CD4-positive, alpha-beta T cell treated with Interferon gamma for 1 hour (primary cell): ENCODE measurements around the gene ZNF862.

Source experiments
- DNase-seq: peaks from one replicate; pipeline ENCODE4 v3.0.0-alpha.2; 2020

The ZNF862 gene

GRCh38 chr7:149838224-149838991 lies at the start of gene ZNF862:
Gene ZNF862, plus strand, starts transcription at chr7:149838375. Its CDS starts 237 bp downstream, at chr7:149838612.
- DNase-seq, result peak; percentile 97

DNA sequence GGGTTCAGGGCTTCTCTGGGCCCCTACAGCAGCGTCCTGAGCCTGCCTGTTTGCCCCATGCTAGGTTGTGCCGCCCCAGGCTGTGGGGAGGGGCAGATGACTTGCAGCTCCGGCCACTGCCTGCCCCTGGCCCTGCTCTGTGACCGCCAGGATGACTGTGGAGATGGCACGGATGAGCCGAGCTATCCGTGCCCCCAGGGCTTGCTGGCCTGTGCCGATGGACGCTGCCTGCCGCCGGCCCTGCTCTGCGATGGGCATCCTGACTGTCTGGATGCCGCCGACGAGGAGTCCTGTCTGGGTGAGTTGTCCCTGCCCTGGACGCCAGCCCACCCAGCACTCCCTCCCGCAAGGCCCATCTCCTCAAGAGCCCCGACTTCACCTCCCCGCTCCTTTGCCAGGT lies 49.1 kb upstream of the ZNF862 start:
- no peak for DNase-seq

DNA sequence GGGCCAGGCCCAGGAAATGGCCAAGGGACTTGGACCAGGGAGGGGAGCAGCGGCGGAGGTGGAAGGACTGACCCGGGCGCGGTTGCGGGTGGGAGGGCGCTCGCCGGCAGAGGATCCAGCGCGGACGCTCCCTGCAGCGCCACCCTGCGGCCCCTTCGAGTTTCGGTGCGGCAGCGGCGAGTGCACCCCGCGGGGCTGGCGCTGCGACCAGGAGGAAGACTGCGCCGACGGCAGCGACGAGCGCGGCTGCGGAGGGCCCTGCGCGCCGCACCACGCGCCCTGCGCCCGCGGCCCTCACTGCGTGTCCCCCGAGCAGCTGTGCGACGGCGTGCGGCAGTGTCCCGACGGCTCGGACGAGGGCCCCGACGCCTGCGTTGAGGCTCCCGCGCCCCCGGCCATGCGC lies 48.0 kb upstream of the ZNF862 start:
- DNase-seq, result peak; percentile 26

GRCh38 chr7:149790754-149791360 lies 47.3 kb upstream of the ZNF862 start:
- no peak for DNase-seq

GRCh38 chr7:149791411-149792219 lies 46.6 kb upstream of the ZNF862 start:
- no peak for DNase-seq

GRCh38 chr7:149792220-149792595 lies 46.0 kb upstream of the ZNF862 start:
- no peak for DNase-seq

- DNase-seq, result no peak
Measured at GRCh38 chr7:149793261-149793660, 44.9 kb upstream of the ZNF862 start.

- DNase-seq, result no peak
Measured at GRCh38 chr7:149794661-149795060, 43.5 kb upstream of the ZNF862 start.

GRCh38 chr7:149795126-149795525 lies 43.0 kb upstream of the ZNF862 start:
- DNase-seq, result no peak

DNA sequence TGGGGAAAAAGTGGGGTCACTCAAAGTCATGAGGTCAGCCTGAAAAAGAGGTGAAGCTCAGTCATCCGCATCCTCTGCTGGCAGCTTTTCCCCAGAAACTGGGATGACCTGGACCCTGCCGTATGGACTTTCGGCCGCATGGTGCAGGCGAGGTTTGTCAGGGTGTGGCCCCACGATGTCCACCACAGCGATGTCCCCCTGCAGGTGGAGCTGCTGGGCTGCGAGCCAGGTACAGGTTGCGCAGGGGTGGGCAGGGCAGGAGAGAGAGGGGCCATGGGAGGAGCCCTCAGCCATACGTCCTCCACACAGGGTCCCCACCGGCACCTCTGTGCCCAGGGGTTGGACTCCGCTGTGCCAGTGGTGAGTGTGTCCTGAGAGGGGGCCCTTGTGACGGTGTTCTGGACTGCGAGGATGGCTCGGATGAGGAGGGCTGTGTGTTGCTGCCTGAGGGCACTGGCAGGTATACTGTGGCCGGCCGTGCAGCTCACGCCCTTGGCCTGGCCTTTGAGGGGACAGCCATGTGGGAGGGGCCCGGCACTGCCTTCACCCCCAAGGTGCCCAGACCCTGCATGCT lies 41.8 kb upstream of the ZNF862 start:
- no peak for DNase-seq

DNA sequence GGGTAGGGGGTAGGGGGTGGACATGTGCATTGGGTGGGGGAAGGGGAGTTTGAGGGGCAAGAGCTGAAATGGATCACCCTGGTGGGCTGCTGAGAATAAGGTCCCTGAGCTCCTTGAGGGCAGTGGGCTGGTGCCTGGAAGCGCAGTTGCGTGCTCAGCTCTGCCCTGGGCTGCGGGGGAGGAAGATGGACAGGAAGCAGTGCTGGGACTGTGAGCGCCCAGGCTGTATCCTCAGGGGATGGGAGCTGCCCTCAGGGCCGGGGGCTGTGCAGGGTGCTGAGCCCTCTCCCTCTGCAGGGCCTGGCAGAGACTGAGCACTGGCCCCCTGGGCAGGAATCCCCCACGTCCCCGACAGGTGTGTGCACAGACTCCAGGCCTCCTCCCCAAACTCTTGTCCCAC lies 40.4 kb upstream of the ZNF862 start:
- no peak for DNase-seq

DNA sequence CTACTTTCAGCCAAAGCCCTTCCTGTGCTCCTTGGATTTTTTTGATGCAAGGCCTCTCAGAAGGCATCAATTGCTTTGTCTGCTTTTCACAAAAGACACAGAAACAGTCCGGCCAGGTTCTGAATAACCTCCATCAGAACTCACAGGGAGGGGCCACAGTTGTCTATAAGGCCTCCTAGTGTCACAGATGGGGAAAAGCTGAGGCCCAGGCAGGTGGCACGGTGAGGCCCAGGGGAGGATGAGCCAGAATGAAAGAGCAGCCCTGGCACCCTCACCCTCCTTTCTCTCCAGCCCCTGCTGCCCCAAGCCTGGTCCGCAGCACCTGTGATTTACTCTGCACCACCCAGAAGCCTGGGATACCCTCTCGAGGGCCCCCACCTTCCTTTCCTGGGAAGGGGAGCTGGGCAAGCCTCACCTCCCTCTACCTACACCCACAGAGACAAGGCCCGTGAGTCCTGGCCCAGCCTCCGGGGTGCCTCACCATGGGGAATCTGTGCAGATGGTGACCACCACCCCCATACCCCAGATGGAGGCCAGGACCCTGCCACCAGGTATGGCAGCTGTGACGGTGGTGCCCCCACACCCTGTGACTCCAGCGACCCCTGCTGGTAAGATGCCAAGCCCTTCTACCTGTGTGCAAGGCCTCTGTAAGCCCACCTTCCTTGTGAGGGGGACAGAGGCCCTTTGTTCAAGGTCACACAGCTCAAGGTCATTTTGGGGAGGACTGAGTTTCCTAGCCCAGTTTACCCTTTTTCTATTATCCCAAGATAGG lies 38.6 kb upstream of the ZNF862 start:
- peak; percentile 43 for DNase-seq

DNA sequence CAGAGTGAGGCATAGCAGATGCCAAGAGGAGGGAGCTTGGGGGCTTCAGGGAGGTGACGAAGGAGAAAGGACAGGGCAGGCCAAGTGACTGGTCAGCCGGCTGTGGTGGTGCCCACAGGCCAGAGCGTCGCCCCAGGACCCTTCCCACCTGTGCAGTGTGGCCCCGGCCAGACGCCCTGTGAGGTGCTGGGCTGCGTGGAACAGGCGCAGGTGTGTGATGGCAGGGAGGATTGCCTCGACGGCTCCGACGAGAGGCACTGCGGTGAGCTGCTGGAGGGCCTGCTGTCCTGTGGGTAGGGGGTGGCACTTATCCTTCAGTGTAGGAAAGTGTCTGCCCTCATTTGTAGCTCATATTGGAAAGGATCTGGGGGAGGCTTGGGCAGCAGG lies 38.0 kb upstream of the ZNF862 start:
- DNase-seq, result no peak

DNA sequence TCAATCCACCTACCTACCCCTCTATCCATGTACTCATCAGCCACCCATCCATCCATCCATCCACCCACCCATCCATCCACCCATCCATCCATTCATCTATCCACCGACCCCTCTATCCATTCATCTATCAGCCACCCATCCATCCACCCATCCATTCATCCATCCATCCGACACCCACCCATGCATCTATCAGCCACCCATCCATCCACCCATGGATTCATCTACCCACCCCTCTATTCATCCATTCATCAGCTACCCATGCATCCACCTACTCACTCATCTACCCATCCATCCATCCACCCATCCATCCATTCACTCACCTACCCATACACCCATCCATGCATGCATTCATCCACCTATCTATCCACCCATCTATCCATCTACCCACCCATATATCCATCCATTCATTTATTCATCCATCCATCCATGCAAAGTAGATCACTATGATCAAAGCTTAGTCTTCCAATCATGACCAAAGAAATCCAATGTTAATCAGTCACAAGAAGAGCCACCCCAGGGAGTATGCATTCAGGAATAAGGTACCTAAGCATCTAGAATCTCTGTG lies 37.1 kb upstream of the ZNF862 start:
- no peak for DNase-seq

GRCh38 chr7:149801816-149802215 lies 36.4 kb upstream of the ZNF862 start:
- DNase-seq, result no peak

DNA sequence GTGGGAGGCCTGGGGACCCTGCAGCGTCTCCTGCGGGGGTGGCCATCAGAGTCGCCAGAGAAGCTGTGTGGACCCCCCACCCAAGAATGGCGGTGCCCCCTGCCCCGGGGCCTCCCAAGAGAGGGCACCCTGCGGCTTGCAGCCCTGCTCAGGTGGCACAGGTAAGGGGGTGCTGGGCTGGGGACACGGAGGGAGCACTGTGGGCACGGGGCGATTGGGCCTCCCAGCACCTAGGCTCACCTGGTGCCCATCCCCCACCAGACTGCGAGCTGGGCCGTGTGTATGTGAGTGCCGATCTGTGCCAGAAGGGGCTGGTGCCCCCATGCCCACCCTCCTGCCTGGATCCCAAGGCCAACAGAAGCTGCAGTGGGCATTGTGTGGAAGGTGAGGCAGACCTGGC lies 35.2 kb upstream of the ZNF862 start:
- DNase-seq, result no peak

GRCh38 chr7:149803551-149804074 lies 34.6 kb upstream of the ZNF862 start:
- DNase-seq, result no peak

DNA sequence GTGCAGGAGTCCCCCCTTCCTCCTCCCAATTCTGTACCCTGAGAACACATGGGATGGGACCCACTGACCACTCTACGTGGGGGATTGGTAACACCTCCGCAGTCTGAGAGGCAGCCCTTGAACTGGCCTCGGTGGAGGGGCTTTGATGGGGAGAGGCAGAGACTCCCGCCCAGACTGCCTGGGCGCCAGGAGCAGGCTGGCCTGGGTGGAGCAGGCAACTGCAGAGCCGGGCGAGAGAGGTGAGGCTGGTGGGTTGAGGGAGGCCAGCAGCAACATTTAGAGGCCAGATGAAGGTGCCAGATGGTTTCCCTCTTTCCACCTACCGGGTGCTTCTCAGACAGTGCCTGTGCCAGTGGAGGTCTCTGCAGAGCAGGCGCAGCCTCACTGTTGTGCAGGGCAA lies 34.1 kb upstream of the ZNF862 start:
- DNase-seq, result no peak

DNA sequence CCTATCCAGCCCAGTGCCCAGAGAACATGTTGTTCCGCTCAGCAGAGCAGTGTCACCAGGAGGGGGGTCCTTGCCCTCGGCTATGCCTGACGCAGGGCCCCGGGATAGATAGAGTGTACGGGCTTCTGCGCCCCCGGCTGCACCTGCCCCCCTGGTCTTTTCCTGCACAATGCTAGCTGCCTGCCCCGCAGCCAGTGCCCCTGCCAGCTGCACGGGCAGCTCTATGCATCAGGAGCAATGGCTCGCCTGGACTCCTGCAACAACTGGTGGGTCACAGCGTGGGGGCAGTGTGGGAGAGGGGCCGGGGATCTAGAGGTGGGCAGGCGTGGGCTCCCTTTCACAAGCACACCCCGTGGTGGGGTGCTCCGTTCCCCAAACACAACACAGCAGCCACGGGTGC lies 31.4 kb upstream of the ZNF862 start:
- DNase-seq, result no peak

DNA sequence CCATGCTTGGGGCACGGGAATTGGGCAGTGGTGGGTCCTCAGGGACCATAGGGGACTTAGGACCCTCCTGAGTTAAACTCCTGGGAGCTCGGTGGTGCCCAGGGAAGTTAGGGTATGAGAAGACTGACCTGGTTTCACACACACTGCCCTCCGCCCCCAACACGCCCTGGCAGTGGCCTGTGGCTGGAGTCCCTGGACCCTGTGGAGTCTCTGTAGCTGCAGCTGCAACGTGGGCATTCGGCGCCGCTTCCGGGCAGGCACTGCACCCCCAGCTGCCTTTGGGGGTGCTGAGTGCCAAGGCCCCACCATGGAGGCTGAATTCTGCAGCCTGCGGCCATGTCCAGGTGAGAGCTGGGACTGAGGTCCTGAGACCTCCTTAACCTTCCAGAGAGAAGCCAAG lies 29.9 kb upstream of the ZNF862 start:
- DNase-seq, result no peak

DNA sequence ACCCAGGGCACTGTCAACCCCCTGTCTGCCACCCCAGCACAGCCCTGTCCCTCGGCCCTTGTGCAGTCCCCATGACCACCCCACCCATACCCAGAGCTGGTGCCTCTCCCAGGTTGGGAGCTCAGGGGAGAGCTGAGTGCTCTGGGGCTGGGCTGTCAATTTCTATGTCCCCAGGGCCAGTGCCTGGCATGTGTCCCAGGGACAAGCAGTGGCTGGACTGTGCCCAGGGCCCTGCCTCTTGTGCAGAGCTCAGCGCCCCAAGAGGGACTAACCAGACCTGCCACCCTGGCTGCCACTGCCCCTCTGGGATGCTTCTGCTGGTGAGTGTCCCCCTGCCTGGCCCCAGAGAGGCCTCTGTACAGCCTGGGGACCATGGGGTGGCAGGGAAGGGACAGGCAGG lies 29.0 kb upstream of the ZNF862 start:
- no peak for DNase-seq

- DNase-seq, result no peak
Measured at GRCh38 chr7:149811221-149811620, 27.0 kb upstream of the ZNF862 start.
